DOHH2 (cell line): ENCODE results near the gene ASAP2.

ENCODE experiments used
- H3F3A ChIP-seq: fragments of 200-600 bp; sonication (generic), shearing (Covaris generic); 2 replicates; pipeline ENCODE4 v1.6.0; 2016; ENCODE audit warnings: antibody characterized with exemption, mild to moderate bottlenecking; ENCODE audit not compliant: control insufficient read depth, insufficient read depth
- H3K27ac ChIP-seq: fragments of 200-600 bp; sonication (generic); 2 replicates; pipeline ENCODE4 v1.5.1; 2014; ENCODE audit warnings: low read depth, mild to moderate bottlenecking, low read length, moderate library complexity
- H3K27me3 ChIP-seq: fragments of 200-600 bp; sonication (generic); 2 replicates; pipeline ENCODE4 v1.6.1; 2014; ENCODE audit warnings: mild to moderate bottlenecking, low read length, mixed read lengths; ENCODE audit not compliant: control insufficient read depth
- H3K36me3 ChIP-seq: fragments of 200-600 bp; sonication (generic); 2 replicates; pipeline ENCODE4 v1.6.1; 2014; ENCODE audit warnings: mild to moderate bottlenecking, low read length, moderate library complexity, mixed read lengths; ENCODE audit not compliant: control insufficient read depth
- H3K4me1 ChIP-seq: fragments of 200-600 bp; sonication (generic); 2 replicates; pipeline ENCODE4 v1.6.1; 2014; ENCODE audit warnings: mild to moderate bottlenecking, low read length, mixed read lengths; ENCODE audit not compliant: control insufficient read depth
- H3K4me2 ChIP-seq: fragments of 200-600 bp; sonication (generic); 2 replicates; pipeline ENCODE4 v1.6.0; 2014; ENCODE audit warnings: mild to moderate bottlenecking, low read length, moderate library complexity
- H3K4me3 ChIP-seq: fragments of 200-600 bp; sonication (generic); 2 replicates; pipeline ENCODE4 v1.5.1; 2014; ENCODE audit warnings: mild to moderate bottlenecking, low read length, mixed read lengths
- H3K79me2 ChIP-seq: fragments of 200-600 bp; sonication (generic); 2 replicates; pipeline ENCODE4 v1.6.1; 2014; ENCODE audit warnings: mild to moderate bottlenecking, low read length, mixed read lengths; ENCODE audit not compliant: control insufficient read depth
- H3K9me2 ChIP-seq: fragments of 200-600 bp; sonication (generic); replicated peaks from 2 replicates; pipeline ENCODE4 v1.6.1; 2014; ENCODE audit warnings: mild to moderate bottlenecking, low read length, mixed read lengths; ENCODE audit not compliant: control insufficient read depth
- H3K9me3 ChIP-seq: fragments of 200-600 bp; sonication (generic); 2 replicates; pipeline ENCODE4 v1.6.1; 2014; ENCODE audit warnings: antibody characterized with exemption, low read length, mixed read lengths; ENCODE audit not compliant: control insufficient read depth, insufficient read depth
- H4K20me1 ChIP-seq: fragments of 200-600 bp; sonication (generic); 2 replicates; pipeline ENCODE4 v1.6.0; 2014; ENCODE audit warnings: low read depth, mild to moderate bottlenecking, antibody characterized with exemption, low read length, moderate library complexity; ENCODE audit not compliant: control insufficient read depth, insufficient read depth
- EZH2phosphoT487 ChIP-seq: fragments of 200-600 bp; sonication (generic); IDR thresholded peaks from 2 replicates; pipeline ENCODE4 v1.6.1; 2017; ENCODE audit warnings: borderline replicate concordance, mild to moderate bottlenecking, antibody characterized with exemption, low read length, moderate library complexity, mixed read lengths
- TF ChIP-seq, protein P1 (sequence below): fragments of 200-600 bp; sonication (generic); IDR thresholded peaks from one replicate; pipeline ENCODE4 v1.5.1; 2014; ENCODE audit warnings: antibody characterized with exemption, mild to moderate bottlenecking, low read depth, low read length; ENCODE audit not compliant: poor library complexity, severe bottlenecking

ASAP2 gene

DNA sequence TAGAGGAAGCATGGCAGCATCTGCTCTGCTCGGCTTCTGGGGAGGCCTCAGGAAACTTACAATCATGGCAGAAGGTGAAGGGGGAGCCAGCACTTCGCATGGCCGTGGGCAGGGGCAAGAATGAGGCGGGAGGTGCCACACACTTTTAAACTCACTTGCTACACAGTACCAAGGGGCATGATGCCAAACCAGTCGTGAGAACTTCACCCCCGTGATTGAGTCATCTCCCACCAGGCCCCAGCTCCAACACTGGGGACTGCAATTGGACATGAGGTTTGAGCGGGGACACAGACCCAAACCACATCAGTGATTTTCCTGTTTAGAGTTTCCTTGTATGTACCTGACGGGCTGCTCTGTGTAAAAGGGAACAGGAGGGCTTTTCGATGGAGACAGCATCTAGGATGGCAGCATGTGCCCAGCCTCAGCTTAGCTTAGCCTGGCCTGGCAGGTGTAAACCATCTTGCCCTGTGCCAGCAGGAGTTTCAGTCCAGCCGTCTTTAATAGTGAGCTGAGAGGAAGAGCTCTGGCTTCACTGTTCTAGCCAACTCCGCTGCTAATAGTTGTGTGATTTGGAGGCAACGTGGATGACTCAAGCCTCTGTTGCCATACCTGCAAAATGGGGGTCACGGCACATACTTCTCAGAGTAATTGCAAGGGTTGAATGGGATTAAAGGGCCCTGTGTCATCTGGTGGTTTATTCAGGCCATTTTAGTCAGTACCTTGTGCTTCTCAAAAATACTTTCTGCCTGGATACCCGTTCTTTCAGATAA lies 101.8 kb downstream of the ASAP2 start:
- Histone ChIP-seq H3K27me3 (no peaks in the 10 kb centered on the region; the same call in 1 of the 2 replicates), H3K9me3 (no peaks in the 10 kb centered on the region), H3K79me2 (no peaks in the 10 kb centered on the region), H3K4me2 (no peak overlapping the region), H3K9me2 (no peaks in the 10 kb centered on the region), H3K4me1 (no peaks in the 10 kb centered on the region), H4K20me1 (no peaks in the 10 kb centered on the region), H3F3A (no peaks in the 10 kb centered on the region), H3K4me3 (no peak overlapping the region), H3K27ac (no peak overlapping the region), H3K36me3 (no peaks in the 10 kb centered on the region)
- TF ChIP-seq, protein P1, sequence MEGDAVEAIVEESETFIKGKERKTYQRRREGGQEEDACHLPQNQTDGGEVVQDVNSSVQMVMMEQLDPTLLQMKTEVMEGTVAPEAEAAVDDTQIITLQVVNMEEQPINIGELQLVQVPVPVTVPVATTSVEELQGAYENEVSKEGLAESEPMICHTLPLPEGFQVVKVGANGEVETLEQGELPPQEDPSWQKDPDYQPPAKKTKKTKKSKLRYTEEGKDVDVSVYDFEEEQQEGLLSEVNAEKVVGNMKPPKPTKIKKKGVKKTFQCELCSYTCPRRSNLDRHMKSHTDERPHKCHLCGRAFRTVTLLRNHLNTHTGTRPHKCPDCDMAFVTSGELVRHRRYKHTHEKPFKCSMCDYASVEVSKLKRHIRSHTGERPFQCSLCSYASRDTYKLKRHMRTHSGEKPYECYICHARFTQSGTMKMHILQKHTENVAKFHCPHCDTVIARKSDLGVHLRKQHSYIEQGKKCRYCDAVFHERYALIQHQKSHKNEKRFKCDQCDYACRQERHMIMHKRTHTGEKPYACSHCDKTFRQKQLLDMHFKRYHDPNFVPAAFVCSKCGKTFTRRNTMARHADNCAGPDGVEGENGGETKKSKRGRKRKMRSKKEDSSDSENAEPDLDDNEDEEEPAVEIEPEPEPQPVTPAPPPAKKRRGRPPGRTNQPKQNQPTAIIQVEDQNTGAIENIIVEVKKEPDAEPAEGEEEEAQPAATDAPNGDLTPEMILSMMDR: no peak
- TF ChIP-seq EZH2phosphoT487: no peak

DNA sequence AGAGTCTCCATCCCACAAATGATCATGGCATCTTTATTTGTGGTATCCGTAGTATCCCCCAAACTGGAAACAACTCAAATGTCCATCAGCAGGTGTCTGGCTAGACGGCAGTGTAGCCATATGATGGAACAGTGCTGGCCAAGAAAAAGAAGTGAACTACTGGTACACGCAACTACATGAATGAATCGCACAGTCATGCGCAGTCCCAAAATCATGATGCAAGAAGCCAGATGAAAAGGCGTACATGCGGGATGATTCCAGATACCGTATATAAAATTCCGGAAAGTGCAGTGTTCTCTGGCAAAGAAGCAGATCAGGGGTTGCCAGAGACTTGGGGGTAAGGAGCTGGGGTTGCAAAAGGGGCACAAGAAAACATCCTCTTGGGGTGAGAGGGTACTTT lies 102.5 kb downstream of the ASAP2 start:
- Histone ChIP-seq H3K79me2 (no peaks in the 10 kb centered on the region), H3K9me2 (no peaks in the 10 kb centered on the region), H3K4me1 (no peaks in the 10 kb centered on the region), H3K27ac (no peak overlapping the region), H3K27me3 (no peaks in the 10 kb centered on the region; the same call in 1 of the 2 replicates), H3K4me3 (no peak overlapping the region), H3K9me3 (no peaks in the 10 kb centered on the region), H3K4me2 (no peak overlapping the region), H3K36me3 (no peaks in the 10 kb centered on the region), H4K20me1 (no peaks in the 10 kb centered on the region), H3F3A (no peaks in the 10 kb centered on the region)
- no peak for TF ChIP-seq EZH2phosphoT487
- TF ChIP-seq, protein P1: no peak

- Histone ChIP-seq H3K27ac (no peak overlapping the region), H3K27me3 (no peaks in the 10 kb centered on the region), H3K4me3 (no peak overlapping the region), H3K4me2 (no peak overlapping the region), H3K9me3 (no peaks in the 10 kb centered on the region), H3K9me2 (no peaks in the 10 kb centered on the region), H4K20me1 (no peaks in the 10 kb centered on the region), H3F3A (no peaks in the 10 kb centered on the region), H3K79me2 (no peaks in the 10 kb centered on the region), H3K36me3 (no peaks in the 10 kb centered on the region), H3K4me1 (no peaks in the 10 kb centered on the region)
- TF ChIP-seq EZH2phosphoT487: no peak
- TF ChIP-seq, protein P1: no peak
These were observed 103.8 kb downstream of the ASAP2 start for GRCh38 chr2:9310377-9310776.
